Endodermal cell (in vitro differentiated cells): ENCODE data around the gene CSTF2T. TPM values are rescaled to one million over a fixed set of nuclear protein-coding genes. Genes with fewer than 3 reads are reported as not detected.

Source experiments
- DNase-seq: peaks from one replicate; pipeline ENCODE4 v3.0.0-alpha.2; 2017
- H3K27ac ChIP-seq: 2 replicates; pipeline ENCODE4 v1.5.1; 2013; ENCODE audit warnings: mild to moderate bottlenecking, low read depth, low read length, moderate library complexity
- H3K27me3 ChIP-seq: 2 replicates; pipeline ENCODE4 v1.6.1; 2013; ENCODE audit warnings: mild to moderate bottlenecking, low read length, moderate library complexity; ENCODE audit not compliant: insufficient read depth, control insufficient read depth, poor library complexity, severe bottlenecking
- H3K36me3 ChIP-seq: 2 replicates; pipeline ENCODE4 v1.7.0; 2013; ENCODE audit warnings: mild to moderate bottlenecking, low read length, moderate library complexity; ENCODE audit not compliant: control insufficient read depth, insufficient read depth
- H3K4me1 ChIP-seq: one replicate; pipeline ENCODE4 v1.7.0; 2013; ENCODE audit warnings: low read length; ENCODE audit not compliant: control insufficient read depth, insufficient read depth
- H3K4me3 ChIP-seq: 2 replicates; pipeline ENCODE4 v1.5.1; 2013; ENCODE audit warnings: mild to moderate bottlenecking, low read length, moderate library complexity
- H3K9ac ChIP-seq: 2 replicates; pipeline ENCODE4 v1.6.1; 2013; ENCODE audit warnings: mild to moderate bottlenecking, low read length, moderate library complexity; ENCODE audit not compliant: poor library complexity, severe bottlenecking; ENCODE audit errors: extremely low read depth
- H3K9me3 ChIP-seq: 2 replicates; pipeline ENCODE4 v1.6.1; 2013; ENCODE audit warnings: mild to moderate bottlenecking, low read length, moderate library complexity; ENCODE audit not compliant: control insufficient read depth
- H3K27ac Mint-ChIP-seq: 2 replicates; pipeline ENCODE4 v1.8.0; 2020; ENCODE audit warnings: mixed read lengths
- H3K27me3 Mint-ChIP-seq: 2 replicates; pipeline ENCODE4 v1.8.0; 2021; ENCODE audit warnings: mild to moderate bottlenecking, mixed read lengths; ENCODE audit not compliant: insufficient read depth
- H3K36me3 Mint-ChIP-seq: 2 replicates; pipeline ENCODE4 v1.8.0; 2020; ENCODE audit warnings: low read depth, mixed read lengths
- H3K4me1 Mint-ChIP-seq: 2 replicates; pipeline ENCODE4 v1.8.0; 2020; ENCODE audit warnings: mixed read lengths
- H3K4me3 Mint-ChIP-seq: 2 replicates; pipeline ENCODE4 v1.8.0; 2020; ENCODE audit warnings: mild to moderate bottlenecking, moderate library complexity, mixed read lengths
- H3K9me3 Mint-ChIP-seq: 2 replicates; pipeline ENCODE4 v1.8.0; 2020; ENCODE audit warnings: mild to moderate bottlenecking, mixed read lengths
- WGBS, 2 experiments: methylation state at CpG; one replicate each; pipeline versions ENCODE4 v1.1.5 to v1.1.7; 2013; ENCODE audit warnings: missing lambda C conversion rate in 2 of 2, mixed read lengths in 1 of 2; ENCODE audit not compliant: insufficient coverage in 1 of 2, insufficient read length in 1 of 2; 5-methylcytosine and 5-hydroxymethylcytosine counted together
- total RNA-seq, 2 donors: library from RNA; stranded (reverse); fragmentation: NEBNext Ultra II Directional in 1 of 2; extraction: Animal tissue kit (Norgen Biotek cat#: 25700) in 1 of 2; gene quantifications; 2 replicates in 1 of 2; 3 replicates in 1 of 2; pipeline ENCODE4 v1.2.1, GENCODE V29; 2021
- TF ChIP-seq, protein P1 (sequence below): fragments of 200-600 bp; sonication (generic); conservative IDR thresholded peaks from 2 replicates; pipeline ENCODE4 v1.5.0; 2021; ENCODE audit warnings: antibody characterized with exemption, mild to moderate bottlenecking

CSTF2T gene
- total RNA-seq, 2 donors from 2014 or later: 26.9 to 32.9 TPM

DNA sequence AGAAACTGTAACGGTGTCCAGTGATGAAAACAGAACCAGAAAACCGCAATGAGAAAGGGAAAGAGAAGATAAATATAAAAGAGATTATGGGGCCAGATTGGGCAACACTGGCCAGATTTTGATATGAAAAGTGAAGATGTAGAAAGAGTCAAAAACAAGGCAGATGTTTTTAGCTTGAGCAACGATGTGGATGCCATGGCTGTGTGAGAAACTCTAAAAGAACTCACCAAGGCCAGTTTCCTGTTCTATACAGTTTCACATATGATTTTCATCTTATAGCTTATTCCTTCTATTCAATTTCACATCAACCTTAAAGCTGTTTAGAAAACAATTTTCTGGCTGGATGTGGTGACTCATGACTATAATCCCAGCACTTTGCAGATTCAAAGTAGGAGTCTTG is 36.3 kb downstream of the CSTF2T start:
- no peaks in the 10 kb centered on the region for H3K36me3 Mint-ChIP-seq
- 87 to 94% methylated on average over 3 of the region's 3 CpGs for WGBS, 2 experiments
- no peaks in the 10 kb centered on the region for H3K9me3 ChIP-seq
- no peak overlapping the region for H3K27ac Mint-ChIP-seq
- H3K36me3 ChIP-seq: no peaks in the 10 kb centered on the region
- H3K4me1 Mint-ChIP-seq: no peaks in the 10 kb centered on the region
- DNase-seq: no peak
- no peak overlapping the region for H3K9ac ChIP-seq
- TF ChIP-seq, protein P1, sequence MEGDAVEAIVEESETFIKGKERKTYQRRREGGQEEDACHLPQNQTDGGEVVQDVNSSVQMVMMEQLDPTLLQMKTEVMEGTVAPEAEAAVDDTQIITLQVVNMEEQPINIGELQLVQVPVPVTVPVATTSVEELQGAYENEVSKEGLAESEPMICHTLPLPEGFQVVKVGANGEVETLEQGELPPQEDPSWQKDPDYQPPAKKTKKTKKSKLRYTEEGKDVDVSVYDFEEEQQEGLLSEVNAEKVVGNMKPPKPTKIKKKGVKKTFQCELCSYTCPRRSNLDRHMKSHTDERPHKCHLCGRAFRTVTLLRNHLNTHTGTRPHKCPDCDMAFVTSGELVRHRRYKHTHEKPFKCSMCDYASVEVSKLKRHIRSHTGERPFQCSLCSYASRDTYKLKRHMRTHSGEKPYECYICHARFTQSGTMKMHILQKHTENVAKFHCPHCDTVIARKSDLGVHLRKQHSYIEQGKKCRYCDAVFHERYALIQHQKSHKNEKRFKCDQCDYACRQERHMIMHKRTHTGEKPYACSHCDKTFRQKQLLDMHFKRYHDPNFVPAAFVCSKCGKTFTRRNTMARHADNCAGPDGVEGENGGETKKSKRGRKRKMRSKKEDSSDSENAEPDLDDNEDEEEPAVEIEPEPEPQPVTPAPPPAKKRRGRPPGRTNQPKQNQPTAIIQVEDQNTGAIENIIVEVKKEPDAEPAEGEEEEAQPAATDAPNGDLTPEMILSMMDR: no peak
- no peak overlapping the region for H3K27ac ChIP-seq
- no peak overlapping the region for H3K4me3 Mint-ChIP-seq
- no peaks in the 10 kb centered on the region for H3K27me3 Mint-ChIP-seq
- H3K27me3 ChIP-seq: no peaks in the 10 kb centered on the region
- no peaks in the 10 kb centered on the region for H3K4me1 ChIP-seq
- no peak overlapping the region for H3K4me3 ChIP-seq
- H3K9me3 Mint-ChIP-seq: no peaks in the 10 kb centered on the region

DNA sequence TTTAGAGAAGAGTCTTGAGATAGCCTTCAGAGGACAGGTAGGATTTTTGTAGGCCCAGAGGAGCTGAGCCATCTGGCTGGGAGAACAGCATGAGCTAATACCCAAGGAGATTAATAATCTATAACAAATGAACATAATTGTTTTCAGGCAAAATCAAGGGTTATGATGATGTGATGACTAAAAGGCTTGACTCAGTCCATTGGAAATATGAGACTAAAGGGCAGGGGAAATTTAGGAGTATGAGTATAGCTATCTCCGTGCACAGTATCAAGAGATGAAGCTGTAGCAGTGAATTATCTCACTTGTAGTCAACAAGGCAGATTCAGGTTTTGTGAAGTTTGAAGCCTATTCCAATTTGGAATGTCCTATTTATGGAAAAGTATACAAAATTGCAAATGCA is 40.1 kb downstream of the CSTF2T start:
- Mint-ChIP-seq H3K27me3 (no peaks in the 10 kb centered on the region), H3K4me3 (no peak overlapping the region), H3K27ac (no peak overlapping the region), H3K9me3 (no peaks in the 10 kb centered on the region), H3K4me1 (no peaks in the 10 kb centered on the region), H3K36me3 (no peaks in the 10 kb centered on the region)
- no peak overlapping the region for H3K9ac ChIP-seq
- H3K4me3 ChIP-seq: no peak overlapping the region
- no peaks in the 10 kb centered on the region for H3K36me3 ChIP-seq
- 94 to 95% methylated on average over 1 of the region's 1 CpG for WGBS, 2 experiments
- H3K27ac ChIP-seq: no peak overlapping the region
- H3K4me1 ChIP-seq: no peaks in the 10 kb centered on the region
- DNase-seq: no peak
- TF ChIP-seq, protein P1: no peak
- H3K27me3 ChIP-seq: no peaks in the 10 kb centered on the region
- H3K9me3 ChIP-seq: no peaks in the 10 kb centered on the region

DNA sequence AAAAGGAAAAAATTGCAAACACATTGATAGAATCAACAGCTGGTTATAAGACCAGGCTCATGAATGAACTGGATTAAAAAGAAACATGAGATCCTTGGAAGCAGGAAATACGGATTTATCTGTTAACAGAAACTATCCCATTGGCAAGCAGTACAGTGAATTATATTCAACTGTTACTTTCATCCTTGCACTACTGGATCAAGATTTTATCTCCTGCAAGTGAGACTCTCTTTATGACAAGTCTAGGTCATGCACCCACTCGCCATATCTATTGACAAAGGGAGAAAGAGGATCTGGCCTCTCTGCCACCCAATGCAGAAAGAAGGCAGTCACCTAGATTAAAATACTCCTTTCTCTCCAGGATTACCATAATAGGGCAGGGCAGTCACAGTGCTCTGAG is 41.4 kb downstream of the CSTF2T start:
- Mint-ChIP-seq H3K9me3 (no peaks in the 10 kb centered on the region), H3K27ac (no peak overlapping the region), H3K36me3 (no peaks in the 10 kb centered on the region), H3K27me3 (no peaks in the 10 kb centered on the region), H3K4me1 (no peaks in the 10 kb centered on the region), H3K4me3 (no peak overlapping the region)
- WGBS, 2 experiments: 93% methylated on average over 2 of the region's 2 CpGs; no CpG with 5 or more reads in 1 of the 2 experiments
- Histone ChIP-seq H3K4me1 (no peaks in the 10 kb centered on the region), H3K9ac (no peak overlapping the region), H3K4me3 (no peak overlapping the region), H3K27ac (no peak overlapping the region), H3K27me3 (no peaks in the 10 kb centered on the region), H3K36me3 (no peaks in the 10 kb centered on the region), H3K9me3 (no peaks in the 10 kb centered on the region)
- TF ChIP-seq, protein P1: no peak
- no peak for DNase-seq
